ENCODE results near the gene FBLN1. TPM values are rescaled to one million over a fixed set of nuclear protein-coding genes. Genes with fewer than 3 reads are reported as not detected.

Gene FBLN1
- total and polyA plus RNA-seq, 9 of the 15 experiments (the other 6 are each of a cell fraction or from before 2014, with no cell fraction given), result 0.66 TPM; not detected in 8

- TF ChIP-seq ARID3B (CRISPR knock-in tag; IDR thresholded peaks at IDR 0.05; ENCODE audit: borderline replicate concordance) (no peak), L3MBTL2 (IDR thresholded peaks at IDR 0.05) (peak; percentile 84), ZNF311 (CRISPR knock-in tag; IDR thresholded peaks at IDR 0.05) (no peak), CGGBP1 (CRISPR knock-in tag; IDR thresholded peaks at IDR 0.05) (no peak), ARID2 (IDR thresholded peaks at IDR 0.05) (no peak), CTBP1 (IDR thresholded peaks at IDR 0.05; ENCODE audit: borderline replicate concordance) (0 out of 2 replicates have a peak, but pooled peaks have one; percentile 43), ZSCAN32 (CRISPR knock-in tag; IDR thresholded peaks at IDR 0.05) (no peak), MTA1 (IDR thresholded peaks at IDR 0.05; ENCODE audit: borderline replicate concordance) (no peak), NR2C2 (CRISPR knock-in tag; IDR thresholded peaks at IDR 0.05) (no peak), NR2C2 (tag; IDR thresholded peaks at IDR 0.05) (peak; percentile 18; the same call in 1 of the 2 replicates), CXXC5 (CRISPR knock-in tag; IDR thresholded peaks at IDR 0.05) (peak; percentile 51), E2F8 (IDR thresholded peaks at IDR 0.05; ENCODE audit: low read depth, partially characterized antibody) (no peak), CBX5 (IDR thresholded peaks at IDR 0.05; ENCODE audit: borderline replicate concordance, low read depth) (no peak), BCL6 (CRISPR knock-in tag; IDR thresholded peaks at IDR 0.05) (no peak), MCM2 (IDR thresholded peaks at IDR 0.05; ENCODE audit: low read depth) (no peak), ZFP1 (CRISPR knock-in tag; IDR thresholded peaks at IDR 0.05) (no peak), ZNF518B (CRISPR knock-in tag; IDR thresholded peaks at IDR 0.05) (no peak), POLR2A (conservative IDR thresholded peaks at IDR 0.05) (no peak), NRF1 (conservative IDR thresholded peaks at IDR 0.05 in 1 of 2, IDR thresholded peaks at IDR 0.05 in 1 of 2) (peak in 1 of 2 experiments; percentile 50; a peak in 1 of 4 replicates), ASH1L (IDR thresholded peaks at IDR 0.05; ENCODE audit: borderline replicate concordance, low read depth, partially characterized antibody) (no peak)
Measured at GRCh38 chr22:45638834-45639746, 136.4 kb downstream of the FBLN1 start (continued).

Measured in K562 (cell line).